Endothelial cell of umbilical vein (primary cell): ENCODE measurements around the gene C1orf216. TPM values are rescaled to one million over a fixed set of nuclear protein-coding genes. Genes with fewer than 3 reads are reported as not detected.

Experiments used
- BruUV-seq: library from RNA; stranded (reverse); fragments of 400-500 nt; replicated peaks from 2 replicates; lab custom pipeline; 2021; lab: Mats Ljungman, UMichigan
- CTCF ChIA-PET: fragments of 300-600, 350-600 bp; sonication (Branson Sonifier 250); formaldehyde crosslinking; loops from one replicate; lab custom pipeline; 2021; ENCODE audit warnings: antibody characterized with exemption, inconsistent platforms; lab: Charles Lee
- POLR2A ChIA-PET: fragments of 300-600, 350-600 bp; sonication (Branson Sonifier 250); formaldehyde crosslinking; loops from one replicate; lab custom pipeline; 2021; ENCODE audit warnings: antibody characterized with exemption, inconsistent platforms; lab: Charles Lee
- DNase-seq: peaks from one replicate; pipeline ENCODE4 v3.0.0-alpha.2; 2011; ENCODE audit warnings: low read depth, low spot score
- FAIRE-seq: peaks from 2 replicates; lab custom pipeline; 2011; peaks lifted over from hg19 to GRCh38; lab: Jason Lieb, UNC
- H2AFZ ChIP-seq: 2 replicates; pipeline ENCODE4 v1.6.0; 2012; ENCODE audit warnings: low read depth, low read length, control low read depth, inconsistent platforms
- H3K27ac ChIP-seq: 2 replicates; pipeline ENCODE4 v1.5.1; 2011; ENCODE audit warnings: low read depth, mild to moderate bottlenecking, control low read depth, low read length, moderate library complexity; ENCODE audit not compliant: insufficient read depth
- H3K27me3 ChIP-seq, 2 experiments: 2 replicates each; pipeline versions ENCODE4 v1.6.0 to v1.6.1; 2011; ENCODE audit warnings: low read length in 2 of 2, mixed read lengths in 1 of 2; ENCODE audit not compliant: control insufficient read depth in 2 of 2, insufficient read depth in 2 of 2
- H3K36me3 ChIP-seq, 2 experiments: 2 replicates in 1 of 2; 3 replicates in 1 of 2; pipeline ENCODE4 v1.5.1; 2011; ENCODE audit warnings: low read length in 2 of 2, mild to moderate bottlenecking in 1 of 2, moderate library complexity in 1 of 2; ENCODE audit not compliant: control insufficient read depth in 2 of 2, insufficient read depth in 2 of 2; ENCODE audit errors: extremely low read depth in 1 of 2
- H3K4me1 ChIP-seq: 3 replicates; pipeline ENCODE4 v1.5.1; 2011; ENCODE audit warnings: mild to moderate bottlenecking, low read length; ENCODE audit not compliant: control insufficient read depth, insufficient read depth; ENCODE audit errors: extremely low read depth
- H3K4me2 ChIP-seq: 2 replicates; pipeline ENCODE4 v1.6.1; 2011; ENCODE audit warnings: low read length, control low read depth, mixed read lengths; ENCODE audit not compliant: insufficient read depth
- H3K4me3 ChIP-seq, 3 experiments: fragments of 200-600 bp in 1 of 3; sonication (generic), shearing (Covaris generic) in 1 of 3; replicated peaks in 1 of 3; 2 replicates each; pipeline ENCODE4 v1.5.1; 2011 to 2016; ENCODE audit warnings: control low read depth in 3 of 3, low read length in 3 of 3, mild to moderate bottlenecking in 2 of 3, inconsistent platforms in 1 of 3, low read depth in 1 of 3, moderate library complexity in 1 of 3; ENCODE audit not compliant: insufficient read depth in 1 of 3
- H3K79me2 ChIP-seq: 2 replicates; pipeline ENCODE4 v1.6.0; 2012; ENCODE audit warnings: low read length, inconsistent platforms; ENCODE audit not compliant: control insufficient read depth, insufficient read depth
- H3K9ac ChIP-seq: replicated peaks from 2 replicates; pipeline ENCODE3; 2011; ENCODE audit warnings: low read length, control low read depth; ENCODE audit not compliant: insufficient read depth; ENCODE audit errors: extremely low read depth
- H3K9me1 ChIP-seq: replicated peaks from 3 replicates; pipeline ENCODE4 v1.6.0; 2011; ENCODE audit warnings: mild to moderate bottlenecking, low read length; ENCODE audit not compliant: control insufficient read depth, insufficient read depth; ENCODE audit errors: extremely low read depth
- H3K9me3 ChIP-seq: replicated peaks from 2 replicates; pipeline ENCODE4 v1.5.1; 2012; ENCODE audit warnings: low read length, inconsistent platforms; ENCODE audit not compliant: control insufficient read depth, insufficient read depth
- H4K20me1 ChIP-seq: replicated peaks from 2 replicates; pipeline ENCODE3; 2011; ENCODE audit warnings: mild to moderate bottlenecking, low read length; ENCODE audit not compliant: control insufficient read depth, insufficient read depth; ENCODE audit errors: extremely low read depth
- CTCF ChIP-seq, 2 donors: IDR thresholded peaks; 1 replicate in 1 of 2; 2 replicates in 1 of 2; pipeline ENCODE4 v1.5.1; 2011; ENCODE audit warnings: low read length in 2 of 2, mild to moderate bottlenecking in 2 of 2, moderate library complexity in 2 of 2, control low read depth in 1 of 2, inconsistent platforms in 1 of 2, low read depth in 1 of 2; ENCODE audit not compliant: insufficient read depth in 1 of 2; ENCODE audit errors: extremely low read depth in 1 of 2
- GATA2 ChIP-seq: IDR thresholded peaks from 2 replicates; pipeline ENCODE4 v1.7.0; 2011; ENCODE audit warnings: low read depth, mild to moderate bottlenecking, moderate library complexity, mixed read lengths, low read length; ENCODE audit not compliant: insufficient read length, insufficient read depth
- JUN ChIP-seq: IDR thresholded peaks from 2 replicates; pipeline ENCODE4 v1.6.1; 2011; ENCODE audit warnings: borderline replicate concordance, low read depth; ENCODE audit not compliant: insufficient read length, insufficient read depth
- MAX ChIP-seq: IDR thresholded peaks from 2 replicates; pipeline ENCODE4 v1.6.1; 2011; ENCODE audit not compliant: insufficient read depth, insufficient read length
- MYC ChIP-seq: IDR thresholded peaks from one replicate; pipeline ENCODE4 v1.6.1; 2011; ENCODE audit warnings: mild to moderate bottlenecking, low read depth, low read length
- POLR2A ChIP-seq: IDR thresholded peaks from 2 replicates; pipeline ENCODE4 v1.6.1; 2012; ENCODE audit warnings: low read depth, mild to moderate bottlenecking, control low read depth, low read length
- POLR2AphosphoS5 ChIP-seq: IDR thresholded peaks from 2 replicates; pipeline ENCODE4 v1.6.1; 2012; ENCODE audit warnings: low read depth, mild to moderate bottlenecking, control low read depth, low read length, moderate library complexity; ENCODE audit not compliant: insufficient read depth
- dilution Hi-C: fragments of 300-500 bp; cut with MboI; formaldehyde crosslinking; loops from one replicate; pipeline ENCODE4 v1.15.0; 2019; ENCODE audit warnings: low sequenced_read_pairs; ENCODE audit not compliant: extremely low pct_ligation_motif_present
- intact Hi-C: fragments of 100-400 bp; cut with micrococcal nuclease; formaldehyde crosslinking; loops from one replicate; pipeline ENCODE4 v1.10.0; 2022
- polyA plus RNA-seq, 4 experiments: library from polyadenylated mRNA; depleted of rRNA in 3 of 4; stranded (reverse) in 3 of 4; unstranded in 1 of 4; fragments of >200 nt; gene quantifications; 2 replicates each; pipeline versions ENCODE4 v1.2.1 to v1.2.3, GENCODE V29; 2011 to 2012; ENCODE audit warnings: missing spikeins in 1 of 4
- total RNA-seq: library from RNA; stranded (reverse); gene quantifications from 2 replicates; pipeline ENCODE4 v1.2.3, GENCODE V29; 2021

C1orf216 gene
- total and polyA plus RNA-seq, 2 donors (not counting 3 experiments of a cell fraction or from before 2014, with no cell fraction given): 13.3 to 15.3 TPM

GRCh38 chr1:35708441-35708921, 10.2 kb downstream of the C1orf216 start:
- Histone ChIP-seq H2AFZ (no peak overlapping the region), H3K4me3 (peak overlapping the region in 2 of 3 experiments; percentile 5 to 20), H3K9me3 (no peaks in the 10 kb centered on the region), H3K4me1 (peaks cover 6% of the 10 kb centered on the region), H4K20me1 (peaks cover 2% of the 10 kb centered on the region), H3K9ac (no peak overlapping the region), H3K4me2 (peak overlapping the region; percentile 56), H3K36me3 (no peaks in the 10 kb centered on the region), H3K9me1 (no peaks in the 10 kb centered on the region), H3K27ac (no peak overlapping the region), H3K79me2 (no peaks in the 10 kb centered on the region), H3K27me3 (peaks cover 36 to 46% of the 10 kb centered on the region in 2 experiments)
- ChIA-PET POLR2A (no interaction called here), CTCF (interaction anchor here (2.3 kb wide), 1 partner anchor 18 kb away, joined by 6 read pairs; no protein-coding TSS in a partner anchor)
- BruUV-seq: no TSS peak
- FAIRE-seq (no peak), DNase-seq (no peak)
- intact Hi-C loops (no loop called here), dilution Hi-C loops (no loop called here)
- TF ChIP-seq JUN (no peak), CTCF (IDR thresholded peaks at IDR 0.05; ENCODE audit: extremely low read depth in 1 of 2, insufficient read depth in 1 of 2, low read depth in 1 of 2, low read length in 2 of 2) (no peak), MYC (no peak), POLR2AphosphoS5 (no peak), POLR2A (no peak), MAX (no peak), GATA2 (no peak)
